OCI-LY7 (cell line): ENCODE measurements around the gene TPT1.

Experiments
- CTCF ChIP-seq: fragments of 200-600 bp; sonication (generic); conservative IDR thresholded peaks from 2 replicates; pipeline ENCODE4 v1.5.1; 2014; ENCODE audit warnings: mild to moderate bottlenecking, antibody characterized with exemption, low read length, moderate library complexity, mixed read lengths
- EZH2phosphoT487 ChIP-seq: fragments of 200-600 bp; sonication (generic); IDR thresholded peaks from 2 replicates; pipeline ENCODE4 v1.6.1; 2018; ENCODE audit warnings: low read depth, borderline replicate concordance, mild to moderate bottlenecking, mixed run types, antibody characterized with exemption, low read length, moderate library complexity, mixed read lengths

- TF ChIP-seq CTCF = no peak
- no peak for TF ChIP-seq EZH2phosphoT487
Measured at GRCh38 chr13:45331123-45331619, 9.8 kb downstream of the TPT1 start.
